Measurements from ENCODE around the gene SHFL.

SHFL gene

GRCh38 chr19:10100163-10100785 lies 14.2 kb downstream of the SHFL start:
- no peak for ATAC-seq
- TF ChIP-seq OSR1 (CRISPR knock-in tag; IDR thresholded peaks at IDR 0.05) = no peak
- no peak for TF ChIP-seq POU6F1 (CRISPR knock-in tag; IDR thresholded peaks at IDR 0.05; ENCODE audit: borderline replicate concordance, low read depth)
- no peak for TF ChIP-seq RARB (CRISPR knock-in tag; IDR thresholded peaks at IDR 0.05)
- TF ChIP-seq PATZ1 (CRISPR knock-in tag; IDR thresholded peaks at IDR 0.05; ENCODE audit: borderline replicate concordance) = no peak
- no peak for TF ChIP-seq SNAI2 (CRISPR knock-in tag; IDR thresholded peaks at IDR 0.05)
- TF ChIP-seq BACH2 (CRISPR knock-in tag; IDR thresholded peaks at IDR 0.05; ENCODE audit: borderline replicate concordance) = no peak
- TF ChIP-seq CSDC2 (CRISPR knock-in tag; IDR thresholded peaks at IDR 0.05) = no peak
- TF ChIP-seq TOX (CRISPR knock-in tag; IDR thresholded peaks at IDR 0.05; ENCODE audit: borderline replicate concordance) = no peak
- no peak for TF ChIP-seq ZFP30 (CRISPR knock-in tag; IDR thresholded peaks at IDR 0.05)
- TF ChIP-seq ZFP3 (CRISPR knock-in tag; IDR thresholded peaks at IDR 0.05) = no peak
- no peak for TF ChIP-seq GLIS3 (CRISPR knock-in tag; IDR thresholded peaks at IDR 0.05)
- no peak for TF ChIP-seq ZNF70 (CRISPR knock-in tag; IDR thresholded peaks at IDR 0.05)
- no peak for TF ChIP-seq TCF4 (CRISPR knock-in tag; IDR thresholded peaks at IDR 0.05; ENCODE audit: borderline replicate concordance)
- TF ChIP-seq CREB5 (CRISPR knock-in tag; IDR thresholded peaks at IDR 0.05; ENCODE audit: low read depth) = no peak
- no peak for TF ChIP-seq CSRNP3 (CRISPR knock-in tag; IDR thresholded peaks at IDR 0.05)

- no peak for TF ChIP-seq POU6F1 (CRISPR knock-in tag; IDR thresholded peaks at IDR 0.05; ENCODE audit: borderline replicate concordance, low read depth)
- ATAC-seq = no peak
Observed at GRCh38 chr19:10102787-10103236, 16.7 kb downstream of the SHFL start.

- TF ChIP-seq TOX (CRISPR knock-in tag; IDR thresholded peaks at IDR 0.05; ENCODE audit: borderline replicate concordance) (no peak), GLIS3 (CRISPR knock-in tag; IDR thresholded peaks at IDR 0.05) (no peak), RARB (CRISPR knock-in tag; IDR thresholded peaks at IDR 0.05) (no peak), POU6F1 (CRISPR knock-in tag; IDR thresholded peaks at IDR 0.05; ENCODE audit: borderline replicate concordance, low read depth) (no peak), SNAI2 (CRISPR knock-in tag; IDR thresholded peaks at IDR 0.05) (no peak)
- no peak for ATAC-seq
Observed at GRCh38 chr19:10104130-10104513, 18.0 kb downstream of the SHFL start.

GRCh38 chr19:10104665-10105508 lies 18.8 kb downstream of the SHFL start:
- TF ChIP-seq CSRNP3 (CRISPR knock-in tag; IDR thresholded peaks at IDR 0.05) (no peak), CREB5 (CRISPR knock-in tag; IDR thresholded peaks at IDR 0.05; ENCODE audit: low read depth) (no peak), ARNTL (CRISPR knock-in tag; IDR thresholded peaks at IDR 0.05; ENCODE audit: borderline replicate concordance, low read depth) (no peak), ESRRG (CRISPR knock-in tag; IDR thresholded peaks at IDR 0.05) (no peak)
- no peak for ATAC-seq
